Stimulated activated CD8-positive, alpha-beta memory T cell treated with anti-CD3 and anti-CD28 coated beads, Interleukin-4, amount 100 ng/mL, for 4 hours (primary cell): Measurements from ENCODE around the gene NRF1.

Source experiments
- DNase-seq, 2 donors: peaks; one replicate each; pipeline ENCODE4 v3.0.0-alpha.2; 2020; ENCODE audit warnings: low read depth in 2 of 2, low spot score in 1 of 2

Gene NRF1

DNA sequence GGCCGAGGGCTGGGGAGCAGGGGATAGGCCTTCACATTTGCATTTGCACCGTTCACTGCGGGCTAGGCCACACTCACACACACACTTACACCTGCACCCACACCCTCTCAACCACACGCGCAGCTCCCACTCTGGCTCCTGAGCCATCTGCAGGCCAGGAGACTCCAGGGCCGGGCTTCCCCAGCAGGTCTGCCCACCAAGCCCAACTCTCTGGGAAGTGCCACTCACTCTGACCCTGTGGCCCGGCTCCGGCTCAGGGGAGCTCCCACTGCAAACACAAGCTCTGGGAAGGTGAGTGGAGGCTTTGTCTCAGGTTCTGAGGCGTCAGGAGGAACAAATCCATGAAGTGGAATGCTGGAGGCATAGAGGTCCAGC is 157.9 kb downstream of the NRF1 start:
- no peak for DNase-seq

DNA sequence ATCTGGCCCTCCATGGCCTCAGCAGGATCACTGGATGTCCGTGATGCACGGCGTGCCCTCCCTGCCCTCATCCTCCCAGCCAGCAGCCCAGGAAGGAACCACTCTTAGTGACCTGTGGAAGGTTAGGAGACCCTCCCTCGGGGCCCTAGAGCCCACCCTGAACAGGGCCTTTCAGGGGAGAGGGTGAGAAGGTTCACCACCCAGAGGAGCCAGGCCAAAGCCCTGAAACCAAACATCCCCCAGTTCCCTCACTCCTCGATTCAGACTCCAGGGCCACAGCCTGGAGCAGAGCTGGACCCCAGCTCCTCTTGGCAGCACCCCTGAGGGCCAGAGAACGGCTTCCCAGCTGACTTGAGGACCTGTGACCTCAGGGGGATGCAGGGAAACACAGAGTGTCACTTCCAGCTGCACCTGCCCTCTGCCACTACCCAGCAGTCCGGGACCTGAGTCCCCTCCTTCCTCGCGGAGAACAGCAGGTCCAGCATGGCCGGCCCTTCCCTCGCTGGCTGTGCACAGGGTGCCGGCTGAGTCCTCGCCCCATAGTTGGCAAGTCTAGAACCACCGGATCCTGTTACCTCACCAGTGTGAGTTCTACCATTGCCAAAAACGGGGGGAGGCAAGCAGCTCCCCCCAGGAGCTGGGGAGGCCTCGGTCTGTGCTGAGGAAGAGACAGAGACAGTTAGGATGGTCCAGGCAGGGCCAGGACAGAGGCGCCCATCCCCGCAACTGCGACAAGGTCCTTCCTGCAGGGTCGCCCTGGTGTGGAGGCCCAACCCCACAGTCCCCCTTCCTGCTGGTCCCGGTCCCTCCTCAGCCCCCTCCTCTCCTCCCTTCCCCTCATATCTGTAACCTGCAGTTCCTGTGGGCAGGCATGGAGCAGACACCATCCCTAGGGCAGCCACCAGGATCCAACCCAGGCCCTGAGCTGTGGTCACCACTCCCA is 158.6 kb downstream of the NRF1 start:
- no peak for DNase-seq

DNA sequence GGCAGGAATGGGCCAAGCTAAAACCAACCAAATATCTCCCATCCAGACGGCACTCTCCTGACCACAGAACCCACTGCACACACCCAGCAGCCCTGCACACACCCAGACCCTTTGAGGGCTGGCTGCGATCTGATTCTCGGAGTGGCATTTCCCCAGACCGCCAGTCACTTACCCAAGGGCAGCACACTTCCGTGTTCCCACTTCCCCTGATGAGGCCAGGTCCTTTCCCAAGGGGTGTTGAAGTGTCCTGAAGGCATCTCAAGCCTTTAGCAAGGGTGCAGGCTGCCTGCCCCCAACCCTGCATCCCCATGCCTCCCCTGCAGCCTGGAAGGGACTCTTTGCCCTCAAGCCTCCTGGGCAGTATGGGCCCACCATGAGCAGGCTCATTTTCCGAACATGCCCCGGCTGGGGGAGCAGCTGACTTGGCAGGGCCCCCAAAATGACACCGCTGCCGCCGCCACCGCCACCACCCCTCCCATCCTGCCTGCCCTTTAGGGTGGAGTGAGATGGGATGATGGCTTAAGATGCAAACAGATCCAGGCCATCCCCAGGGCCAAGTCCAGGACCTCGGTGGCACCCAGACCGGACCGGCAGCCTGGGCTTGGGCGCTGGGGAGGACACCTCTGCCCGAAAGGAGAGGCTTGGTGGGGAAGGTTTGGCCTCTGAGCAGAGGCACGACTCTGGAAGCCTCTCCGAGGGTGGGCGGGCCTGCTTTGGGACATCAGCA is 159.8 kb downstream of the NRF1 start:
- DNase-seq, result no peak

DNA sequence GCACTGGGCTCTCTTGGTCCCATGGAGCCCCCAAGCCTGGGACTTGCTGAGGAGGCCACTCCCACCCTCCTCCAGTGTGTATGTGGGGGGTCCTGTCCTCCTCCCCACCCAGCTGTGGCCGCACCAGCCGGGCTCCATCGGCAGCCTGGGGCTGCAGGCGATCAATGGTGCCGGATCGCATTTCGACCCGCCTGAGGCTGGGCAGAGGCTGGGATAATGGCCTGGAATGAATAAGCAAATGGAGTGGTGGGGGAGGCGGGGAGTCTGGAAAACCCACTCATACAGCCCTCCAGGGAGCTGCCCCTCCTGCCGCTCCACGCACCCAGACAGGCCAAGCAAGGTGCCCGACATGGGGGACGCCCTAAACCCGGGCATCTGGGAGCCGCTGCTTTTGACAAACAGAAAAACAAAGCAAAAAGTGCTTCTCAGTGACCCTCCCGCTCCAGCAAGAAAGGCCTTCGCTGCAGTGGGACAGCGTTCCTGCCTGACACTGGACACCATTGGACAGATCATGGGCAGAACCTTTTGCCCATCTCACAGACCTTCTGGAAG is 160.5 kb downstream of the NRF1 start:
- DNase-seq, result no peak

DNA sequence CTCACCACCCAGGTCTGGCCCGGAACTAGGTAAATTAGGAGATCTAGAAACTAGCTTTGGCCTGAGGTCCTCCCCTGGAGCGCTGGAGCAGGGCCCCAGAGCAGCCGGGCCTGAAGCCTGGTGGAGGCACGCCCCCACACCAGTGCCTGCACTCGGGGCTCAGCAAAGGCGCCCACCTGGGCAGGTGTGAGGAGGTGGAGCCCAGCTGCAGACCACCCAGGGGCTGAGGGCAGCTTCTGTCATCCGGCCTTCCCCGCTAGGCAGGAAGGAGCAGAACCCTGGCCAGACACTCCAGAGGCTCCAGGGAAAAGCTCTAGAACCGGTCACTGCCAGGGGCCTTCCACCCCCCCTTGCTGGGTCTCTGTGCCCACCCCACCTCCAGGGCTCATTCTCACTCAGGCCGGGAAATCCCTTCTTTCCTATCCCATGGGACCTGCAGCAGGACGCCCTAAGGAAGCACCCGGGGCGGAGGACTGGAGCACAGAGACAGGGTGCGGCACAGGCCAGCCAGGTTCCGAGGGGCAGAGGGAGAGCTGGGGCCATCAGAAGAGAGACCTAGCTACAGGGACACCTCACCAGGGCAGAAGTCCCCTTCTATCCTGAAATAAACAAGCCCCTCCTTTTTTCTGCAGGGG is 161.2 kb downstream of the NRF1 start:
- no peak for DNase-seq

DNA sequence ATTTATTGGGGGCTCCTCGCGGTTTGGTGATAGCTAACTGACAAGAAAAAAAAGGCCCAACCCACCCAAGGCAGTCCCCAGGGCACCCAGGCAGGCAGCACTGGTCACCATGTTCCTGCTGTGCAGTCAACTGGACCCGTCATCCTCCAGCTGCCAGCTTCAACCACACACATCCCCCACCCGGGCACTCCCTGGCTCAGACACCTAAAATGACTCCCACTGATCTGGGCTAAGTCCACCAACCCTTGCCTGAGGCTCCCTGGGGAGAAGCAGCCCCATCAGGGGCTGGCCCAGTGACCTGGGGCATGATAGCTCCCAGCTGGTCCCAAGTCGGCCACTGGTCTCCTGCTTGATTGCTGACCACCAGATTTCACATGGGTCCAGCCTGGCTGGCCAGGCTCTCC is 161.8 kb downstream of the NRF1 start:
- DNase-seq, result no peak

DNA sequence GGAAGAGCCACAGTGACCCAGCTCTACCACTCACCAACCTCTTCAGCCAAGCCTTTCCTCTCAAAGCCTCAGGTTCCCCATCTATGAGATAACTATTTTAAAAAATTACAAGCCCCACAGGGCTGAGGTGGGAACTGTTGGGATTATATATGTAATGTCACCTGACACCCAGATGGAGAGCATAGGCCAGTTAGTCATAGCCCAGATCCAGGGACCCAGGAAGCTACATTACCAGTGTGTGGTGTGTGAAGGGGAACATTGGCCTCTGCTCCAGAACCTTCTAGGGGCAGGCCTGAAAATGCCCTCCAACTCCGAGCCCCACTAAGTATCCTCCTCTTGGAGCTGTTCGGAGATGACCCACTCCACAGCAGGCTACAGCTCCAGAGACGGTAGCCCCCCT is 162.4 kb downstream of the NRF1 start:
- DNase-seq, result no peak

DNA sequence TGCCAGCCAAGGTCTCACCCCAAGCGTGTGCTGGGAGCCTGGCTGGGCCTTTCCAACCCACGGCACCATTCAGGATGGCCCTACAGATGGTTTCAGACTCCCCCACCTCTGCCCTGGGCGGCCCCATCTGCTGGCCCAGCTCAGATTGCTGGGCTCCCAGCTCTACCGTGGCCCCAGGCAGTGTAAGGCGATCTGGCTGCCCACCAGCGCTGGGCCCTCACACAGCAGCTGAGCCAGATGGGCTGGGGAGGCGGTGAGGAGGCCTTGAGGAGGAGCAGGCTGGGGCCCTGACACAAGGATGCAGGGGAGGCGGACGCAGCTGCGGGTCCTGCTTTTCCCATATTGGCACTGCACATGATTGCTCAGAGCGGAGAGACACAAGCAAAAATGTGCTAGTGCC is 162.8 kb downstream of the NRF1 start:
- no peak for DNase-seq

DNA sequence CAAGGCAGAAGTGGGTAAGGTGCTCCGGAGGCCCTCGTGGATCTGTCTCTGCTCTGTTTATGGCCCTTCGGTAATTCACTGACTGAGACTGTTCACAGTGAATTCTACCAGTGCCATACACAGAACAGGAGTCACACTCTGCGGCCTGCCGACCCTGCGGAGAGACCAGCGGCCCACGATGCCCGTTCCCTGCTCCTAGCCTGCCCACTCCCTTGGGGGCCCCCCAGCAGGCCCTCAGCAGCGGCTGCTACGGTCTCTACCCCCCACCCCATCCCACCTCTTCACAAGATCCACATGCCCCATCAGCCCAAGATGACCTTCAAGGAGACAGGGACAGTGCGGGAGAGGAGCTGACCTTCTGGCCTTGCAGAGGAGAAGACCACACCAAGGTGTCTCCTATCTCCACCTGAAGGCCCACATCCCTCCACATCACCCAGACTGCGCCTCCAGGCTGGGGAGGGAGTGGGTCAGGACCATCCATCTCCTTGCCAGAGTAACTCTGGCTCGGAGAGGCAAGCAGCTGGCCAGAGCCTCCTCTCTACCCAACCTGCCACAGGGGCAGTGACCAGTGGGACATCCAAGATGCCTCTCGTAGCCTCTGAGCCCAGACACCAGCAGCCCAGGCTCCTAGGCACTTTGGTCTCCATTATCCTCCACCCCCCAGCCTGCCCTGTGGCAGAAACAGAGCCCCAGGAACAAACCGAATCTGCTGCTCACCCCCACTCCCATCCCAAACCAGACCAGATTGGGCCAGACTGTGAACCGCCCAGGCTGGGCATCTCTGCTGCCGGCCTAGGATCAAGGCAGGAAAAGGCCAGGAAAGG is 163.6 kb downstream of the NRF1 start:
- no peak for DNase-seq

DNA sequence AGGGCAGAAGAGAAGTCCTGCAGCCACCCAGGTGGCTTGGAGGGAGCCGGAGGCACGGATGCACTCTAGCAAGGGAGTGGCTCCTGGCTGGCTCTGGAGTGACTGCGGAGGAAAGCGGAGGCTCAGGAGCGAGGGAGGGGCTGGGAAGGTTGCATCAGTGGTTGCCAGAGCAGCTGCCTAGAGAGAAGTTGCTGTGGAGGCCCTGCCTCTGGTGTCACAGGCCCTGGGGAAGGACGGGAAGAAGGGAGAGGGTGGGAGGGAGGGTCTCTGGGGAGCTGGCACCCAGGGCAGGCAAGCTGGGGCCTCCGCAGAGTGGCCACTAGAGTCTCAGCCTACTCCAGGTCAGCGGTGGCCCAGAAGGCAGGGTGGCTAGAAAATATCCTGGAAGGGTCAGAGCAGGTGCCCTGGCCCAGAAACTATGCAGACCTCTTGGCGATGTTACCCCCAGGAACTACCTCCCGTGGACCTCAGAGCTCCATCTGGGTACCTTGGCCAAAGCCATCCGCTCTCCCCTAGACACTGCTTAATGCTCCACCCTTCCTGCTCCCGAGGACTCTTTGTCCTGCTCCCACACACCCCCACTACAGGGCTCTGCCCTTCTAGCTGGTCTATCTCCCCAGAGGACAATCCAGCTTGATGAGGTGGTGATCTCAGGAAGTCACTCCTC is 164.3 kb downstream of the NRF1 start:
- DNase-seq, result no peak

DNA sequence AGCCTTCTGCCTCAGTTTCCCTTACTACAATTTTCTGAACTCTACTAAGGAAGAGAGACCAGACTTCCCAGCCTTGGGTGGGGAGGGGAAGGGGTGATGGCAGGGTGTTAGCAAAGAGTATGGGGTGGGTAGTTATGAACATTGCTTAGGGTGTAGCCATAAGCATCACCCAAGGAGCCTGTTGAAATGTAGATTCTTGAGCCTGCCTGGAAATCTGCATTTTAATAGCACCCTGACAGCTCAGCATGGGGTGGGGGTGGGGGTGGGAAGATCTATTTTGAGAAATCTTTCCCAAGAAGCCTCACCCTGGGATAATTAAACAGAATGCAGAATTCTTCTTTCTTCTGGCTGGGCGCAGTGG is 164.8 kb downstream of the NRF1 start:
- DNase-seq, result no peak

DNA sequence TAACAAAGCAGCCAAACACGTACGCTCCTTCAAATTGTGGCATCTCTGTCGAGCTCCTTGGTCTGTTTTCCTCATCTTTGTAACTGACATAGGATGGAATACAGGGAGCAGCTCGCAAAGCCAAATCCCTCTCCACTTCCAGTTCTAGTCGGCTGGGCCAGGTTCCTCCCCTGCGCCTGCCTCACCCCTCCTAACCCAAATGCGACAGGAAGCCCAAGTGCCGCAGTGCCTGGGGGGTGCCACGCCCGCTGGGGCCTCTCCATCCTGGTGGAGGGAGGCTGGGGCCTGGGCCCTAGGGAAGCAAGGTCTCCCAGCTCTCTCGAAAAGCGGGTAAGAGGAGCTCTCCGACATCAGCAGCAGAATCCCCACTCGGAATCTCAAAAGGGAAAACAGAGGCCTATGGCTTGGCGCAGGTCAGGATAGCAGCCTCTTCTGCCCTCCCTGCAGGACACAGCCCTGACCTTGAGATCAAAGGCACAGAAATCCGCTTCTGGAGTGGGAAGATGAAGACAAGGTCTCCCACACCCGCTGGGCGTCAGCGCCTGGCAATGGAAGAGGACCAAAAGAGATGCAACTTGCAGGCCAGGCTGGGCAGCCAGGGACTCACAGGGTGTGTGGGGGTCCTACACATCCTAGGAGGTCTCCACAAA is 165.8 kb downstream of the NRF1 start:
- DNase-seq, result no peak

DNA sequence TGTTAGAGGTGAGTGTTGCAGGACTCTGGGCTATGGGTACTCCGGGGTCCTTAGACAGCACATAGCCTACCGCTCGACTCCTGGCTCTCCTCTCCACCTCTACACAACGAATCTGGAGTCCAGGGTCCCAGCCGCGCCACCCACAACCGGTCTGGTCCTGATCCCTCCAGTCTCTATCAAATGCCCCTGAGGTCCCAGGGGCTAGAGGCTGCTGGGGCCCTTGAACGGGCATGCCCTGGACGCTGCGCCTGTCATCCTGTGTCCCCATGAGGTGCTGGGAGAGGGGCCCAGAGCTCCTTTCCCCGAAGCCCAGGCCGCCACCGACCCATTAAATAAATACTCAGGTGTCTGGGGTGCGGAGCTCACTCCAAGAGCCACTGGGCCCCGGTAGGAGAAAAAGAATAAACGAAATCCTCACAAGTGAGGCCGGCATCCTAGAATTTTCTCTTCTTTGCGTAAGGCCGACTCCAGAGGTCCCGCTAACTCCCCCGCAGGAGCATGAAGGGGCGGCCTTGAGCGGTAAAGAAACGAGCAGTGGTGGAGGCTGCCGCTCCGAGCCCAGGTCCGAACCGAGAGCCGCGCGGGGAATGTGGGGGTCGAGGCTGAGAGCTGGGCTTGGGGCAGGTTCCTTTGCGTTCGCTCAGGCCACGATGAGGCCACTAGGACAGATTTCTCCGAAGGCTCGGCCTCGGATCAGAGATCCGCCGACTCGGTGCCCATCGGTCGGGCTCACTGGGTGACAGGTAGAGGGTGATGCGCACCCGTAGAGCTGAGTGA is 166.7 kb downstream of the NRF1 start:
- DNase-seq, result no peak

DNA sequence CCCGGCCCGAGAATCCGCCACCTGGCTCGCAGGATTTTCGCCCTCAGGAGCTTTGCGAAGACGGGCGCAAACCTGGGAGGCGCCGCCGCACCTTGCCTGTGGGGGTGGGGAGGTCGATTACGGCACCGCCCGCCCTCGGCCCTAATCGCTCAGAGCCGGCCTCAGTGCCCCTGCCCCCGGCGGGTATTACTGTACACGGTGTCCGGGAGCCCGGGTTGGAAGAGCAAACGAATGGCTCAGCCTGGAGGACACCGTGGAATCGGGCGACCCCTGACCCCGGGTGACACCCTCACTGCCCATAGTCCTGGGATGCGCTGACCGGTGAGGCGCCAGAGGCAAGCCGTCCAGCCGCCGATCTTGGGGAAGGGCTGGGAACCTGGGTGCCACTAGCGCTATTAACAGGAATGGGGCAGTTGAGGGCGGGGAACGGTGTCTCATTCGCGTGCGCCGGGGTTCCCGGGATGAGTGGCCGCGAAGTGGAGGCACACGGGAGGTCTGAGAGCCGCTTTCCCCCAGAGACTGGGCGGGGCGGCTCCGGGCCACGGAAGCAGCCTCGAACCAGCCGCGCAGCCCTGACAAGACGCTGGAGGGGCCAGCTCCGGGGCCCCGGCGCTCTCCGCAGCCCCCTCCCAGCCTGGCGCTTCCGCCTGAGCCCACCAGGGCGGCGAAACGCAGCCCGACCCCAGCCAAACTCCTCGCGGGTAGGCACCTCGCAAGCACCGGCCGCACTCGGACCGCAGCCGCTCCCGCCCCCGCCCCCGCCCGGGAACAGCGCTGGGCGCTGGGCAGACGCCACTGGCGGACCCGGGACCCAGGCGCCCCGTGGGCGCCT is 167.5 kb downstream of the NRF1 start:
- DNase-seq, result no peak

DNA sequence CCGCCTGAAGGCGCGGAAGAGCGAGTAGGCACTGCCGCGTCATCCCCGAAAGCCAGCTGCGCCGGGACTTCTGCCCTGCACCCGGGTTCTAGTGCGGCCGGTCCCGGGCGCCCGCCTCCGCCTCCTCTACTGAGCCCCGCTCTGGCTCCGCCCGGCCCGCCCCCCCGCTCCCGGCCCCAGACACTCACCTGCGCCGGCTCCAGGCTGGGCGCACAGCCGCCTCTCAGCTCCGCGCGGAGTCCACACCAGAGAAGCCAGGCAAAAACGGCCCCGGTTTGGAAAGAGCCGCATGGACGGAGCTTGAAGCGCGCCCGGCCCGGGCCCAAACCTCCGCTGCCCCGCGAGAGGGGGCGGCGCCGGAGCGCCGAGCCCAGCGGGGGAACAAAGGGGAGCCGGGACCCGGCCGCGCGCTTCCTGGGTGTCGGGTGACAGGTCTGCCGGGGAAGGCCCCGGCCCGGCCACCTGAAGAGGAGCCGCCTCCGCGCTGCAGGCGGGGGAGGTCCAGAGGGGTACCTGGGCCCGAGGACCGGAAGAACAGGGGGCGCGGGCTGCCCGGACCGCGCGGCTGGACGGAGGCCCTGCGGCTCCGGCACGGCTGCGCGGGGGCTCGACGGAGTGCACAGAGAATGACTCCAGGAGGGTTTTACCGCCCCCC is 168.2 kb downstream of the NRF1 start:
- DNase-seq, result no peak

DNA sequence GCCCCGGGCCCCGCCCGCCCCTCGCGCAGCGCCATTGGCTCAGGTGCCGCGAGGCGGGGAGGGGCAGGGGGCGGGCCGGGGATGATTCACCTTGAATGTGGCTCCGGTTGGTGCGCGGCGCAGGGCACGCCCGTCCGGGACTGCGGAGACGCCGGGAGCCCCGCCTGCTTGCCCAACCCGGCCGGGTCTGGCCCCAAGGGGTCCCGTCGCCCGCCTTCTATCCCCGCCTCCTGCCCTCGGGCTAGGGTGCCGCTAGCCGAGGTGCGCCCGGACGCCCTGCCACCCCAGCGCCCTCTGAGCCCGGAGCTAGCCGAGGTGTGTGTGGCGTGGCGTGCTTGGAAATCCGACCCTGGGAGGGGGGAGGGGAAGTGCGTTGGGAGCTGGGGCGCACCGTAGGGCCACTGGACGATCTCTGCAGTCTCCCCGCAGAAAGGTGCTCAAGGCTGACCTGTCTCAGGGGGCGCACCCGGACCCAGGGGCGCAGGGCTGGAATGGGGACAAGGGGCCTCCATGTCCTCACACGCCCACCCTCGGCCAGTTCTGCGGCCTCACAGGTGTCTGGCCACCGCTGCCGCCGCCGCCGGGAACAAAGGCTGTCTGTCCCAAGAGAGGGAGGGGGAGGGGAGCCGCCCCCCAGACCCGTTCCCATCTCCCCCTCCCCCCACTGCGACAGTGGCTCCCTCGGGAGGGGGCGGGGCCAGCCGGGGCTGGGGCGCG is 168.9 kb downstream of the NRF1 start:
- peak; percentile 49 to 71 for DNase-seq
